Thymus (tissue), 11 donors: ENCODE measurements around the gene CLRN3. TPM values are rescaled to one million over a fixed set of nuclear protein-coding genes. Genes with fewer than 3 reads are reported as not detected.

Source experiments
- DNase-seq, 9 donors: peaks; one replicate each; pipeline ENCODE4 v3.0.0-alpha.2; 2013; ENCODE audit warnings: low spot score in 9 of 9, low read depth in 6 of 9, missing footprints in 1 of 9
- H3K27ac ChIP-seq, 2 donors: one replicate each; pipeline ENCODE4 v1.5.1; 2013; ENCODE audit warnings: control low read depth in 1 of 2, low read depth in 1 of 2, low read length in 1 of 2, mild to moderate bottlenecking in 1 of 2, moderate library complexity in 1 of 2
- H3K27me3 ChIP-seq, 2 donors: one replicate each; pipeline ENCODE4 v1.5.1; 2013; ENCODE audit warnings: low read length in 1 of 2; ENCODE audit not compliant: control insufficient read depth in 2 of 2, insufficient read depth in 1 of 2
- H3K36me3 ChIP-seq, 2 donors: one replicate each; pipeline ENCODE4 v1.5.1; 2013; ENCODE audit warnings: low read length in 1 of 2, mild to moderate bottlenecking in 1 of 2, moderate library complexity in 1 of 2; ENCODE audit not compliant: control insufficient read depth in 2 of 2, insufficient read depth in 2 of 2
- H3K4me1 ChIP-seq, 2 donors: one replicate each; pipeline ENCODE4 v1.5.1; 2013; ENCODE audit warnings: low read length in 2 of 2; ENCODE audit not compliant: control insufficient read depth in 2 of 2, insufficient read depth in 2 of 2
- H3K4me3 ChIP-seq, 2 donors: one replicate each; pipeline ENCODE4 v1.5.1; 2013; ENCODE audit warnings: low read length in 2 of 2, control low read depth in 1 of 2, mild to moderate bottlenecking in 1 of 2
- H3K9me3 ChIP-seq, 2 donors: one replicate each; pipeline ENCODE4 v1.5.1; 2013; ENCODE audit warnings: low read length in 1 of 2, mild to moderate bottlenecking in 1 of 2; ENCODE audit not compliant: control insufficient read depth in 2 of 2, insufficient read depth in 1 of 2
- WGBS: extraction: QIAGEN DNeasy Blood & Tissue Kit; methylation state at CpG from one replicate; pipeline ENCODE4 v1.1.7; 2013; 5-methylcytosine and 5-hydroxymethylcytosine counted together
- polyA plus RNA-seq: library from polyadenylated mRNA; stranded (reverse); fragments of 200-250 nt; gene quantifications from one replicate; pipeline ENCODE4 v1.2.3, GENCODE V29; 2013
- total RNA-seq: library from RNA; stranded (reverse); fragments of 120-200 nt; gene quantifications from one replicate; pipeline ENCODE4 v1.2.4, GENCODE V29; 2013
- donor health status: healthy.

Gene CLRN3
- total and polyA plus RNA-seq, 2 donors = 0.05 to 0.23 TPM

- Histone ChIP-seq H3K36me3 (no peaks in the 10 kb centered on the region), H3K27ac (no peak overlapping the region), H3K4me3 (no peak overlapping the region), H3K4me1 (no peaks in the 10 kb centered on the region), H3K27me3 (peaks cover 12 to 44% of the 10 kb centered on the region in 2 donors), H3K9me3 (no peaks in the 10 kb centered on the region)
- 96% methylated on average over 10 of the region's 10 CpGs for WGBS
- DNase-seq = no peak
Observed at GRCh38 chr10:127905848-127906261, 13.1 kb upstream of the CLRN3 start.

GRCh38 chr10:127905001-127905847, 12.5 kb upstream of the CLRN3 start:
- 94% methylated on average over 14 of the region's 14 CpGs for WGBS
- H3K27me3 ChIP-seq = peaks cover 12 to 44% of the 10 kb centered on the region in 2 donors
- H3K9me3 ChIP-seq = no peaks in the 10 kb centered on the region
- no peak for DNase-seq
- no peak overlapping the region for H3K4me3 ChIP-seq
- H3K27ac ChIP-seq = no peak overlapping the region
- H3K4me1 ChIP-seq = no peaks in the 10 kb centered on the region
- H3K36me3 ChIP-seq = no peaks in the 10 kb centered on the region

- WGBS = 96% methylated on average over 5 of the region's 5 CpGs
- no peak for DNase-seq
- Histone ChIP-seq H3K4me3 (no peak overlapping the region), H3K4me1 (no peaks in the 10 kb centered on the region), H3K27me3 (peaks cover 12 to 42% of the 10 kb centered on the region in 2 donors), H3K9me3 (no peaks in the 10 kb centered on the region), H3K36me3 (no peaks in the 10 kb centered on the region), H3K27ac (no peak overlapping the region)
Observed at GRCh38 chr10:127904311-127905000, 11.7 kb upstream of the CLRN3 start.

- Histone ChIP-seq H3K36me3 (no peaks in the 10 kb centered on the region), H3K27me3 (peaks cover 10 to 36% of the 10 kb centered on the region in 2 donors), H3K27ac (no peak overlapping the region), H3K4me1 (no peaks in the 10 kb centered on the region), H3K9me3 (no peaks in the 10 kb centered on the region), H3K4me3 (no peak overlapping the region)
- 96% methylated on average over 5 of the region's 5 CpGs for WGBS
- no peak for DNase-seq
Observed at GRCh38 chr10:127903789-127904188, 11.0 kb upstream of the CLRN3 start.

GRCh38 chr10:127899766-127900387, 7.1 kb upstream of the CLRN3 start:
- Histone ChIP-seq H3K9me3 (no peaks in the 10 kb centered on the region), H3K4me1 (no peaks in the 10 kb centered on the region), H3K36me3 (no peaks in the 10 kb centered on the region), H3K27me3 (peaks cover 0 to under 1% of the 10 kb centered on the region in 2 donors), H3K4me3 (no peak overlapping the region), H3K27ac (no peak overlapping the region)
- WGBS = 65% methylated on average over 3 of the region's 3 CpGs
- no peak for DNase-seq

- H3K27ac ChIP-seq = no peak overlapping the region
- no peaks in the 10 kb centered on the region for H3K27me3 ChIP-seq
- no peak overlapping the region for H3K4me3 ChIP-seq
- H3K4me1 ChIP-seq = no peaks in the 10 kb centered on the region
- no peaks in the 10 kb centered on the region for H3K36me3 ChIP-seq
- DNase-seq = no peak
- WGBS = 91% methylated on average over 2 of the region's 2 CpGs
- H3K9me3 ChIP-seq = no peaks in the 10 kb centered on the region
Observed at GRCh38 chr10:127897177-127897576, 4.4 kb upstream of the CLRN3 start.

- no peak for DNase-seq
- Histone ChIP-seq H3K27me3 (no peaks in the 10 kb centered on the region), H3K9me3 (no peaks in the 10 kb centered on the region), H3K27ac (no peak overlapping the region), H3K4me1 (no peaks in the 10 kb centered on the region), H3K36me3 (no peaks in the 10 kb centered on the region), H3K4me3 (no peak overlapping the region)
Observed at GRCh38 chr10:127896590-127896989, 3.8 kb upstream of the CLRN3 start.

GRCh38 chr10:127894146-127894545, 1.4 kb upstream of the CLRN3 start:
- Histone ChIP-seq H3K4me3 (no peak overlapping the region), H3K4me1 (no peaks in the 10 kb centered on the region), H3K36me3 (no peaks in the 10 kb centered on the region), H3K9me3 (no peaks in the 10 kb centered on the region), H3K27me3 (no peaks in the 10 kb centered on the region), H3K27ac (no peak overlapping the region)
- WGBS = 99% methylated on average over 1 of the region's 1 CpG
- DNase-seq = no peak

- 96% methylated on average over 3 of the region's 3 CpGs for WGBS
- no peak overlapping the region for H3K27ac ChIP-seq
- no peaks in the 10 kb centered on the region for H3K4me1 ChIP-seq
- H3K27me3 ChIP-seq = no peaks in the 10 kb centered on the region
- no peak for DNase-seq
- H3K36me3 ChIP-seq = no peaks in the 10 kb centered on the region
- no peak overlapping the region for H3K4me3 ChIP-seq
- no peaks in the 10 kb centered on the region for H3K9me3 ChIP-seq
Observed at GRCh38 chr10:127890832-127891334, 1.9 kb downstream of the CLRN3 start.
